Coronary artery (tissue), 2 donors: ENCODE results near the gene EIF3L.

Experiments
- DNase-seq: peaks from one replicate; pipeline ENCODE4 v3.0.0-alpha.2; 2017; ENCODE audit warnings: low spot score
- H3K27ac ChIP-seq, 2 donors: fragments of 200-600 bp; sonication (generic); one replicate each; pipeline ENCODE4 v1.5.1; 2016 to 2019
- H3K4me3 ChIP-seq: fragments of 200-600 bp; sonication (generic); 2 replicates; pipeline ENCODE4 v1.5.1; 2016; ENCODE audit warnings: mild to moderate bottlenecking, moderate library complexity
- CTCF ChIP-seq: fragments of 200-600 bp; sonication (generic); IDR thresholded peaks from one replicate; pipeline ENCODE4 v1.5.1; 2019; ENCODE audit warnings: antibody characterized with exemption

Gene EIF3L

GRCh38 chr22:37819105-37819433 lies 30.1 kb upstream of the EIF3L start:
- no peak for DNase-seq
- TF ChIP-seq CTCF, result no peak
- Histone ChIP-seq H3K27ac (no peak overlapping the region), H3K4me3 (peak overlapping the region; percentile 68)

GRCh38 chr22:37820350-37820749 lies 28.9 kb upstream of the EIF3L start:
- Histone ChIP-seq H3K27ac (no peak overlapping the region), H3K4me3 (no peak overlapping the region)
- no peak for TF ChIP-seq CTCF
- no peak for DNase-seq

GRCh38 chr22:37822079-37822833 lies 27.0 kb upstream of the EIF3L start:
- DNase-seq, result no peak
- no peak for TF ChIP-seq CTCF
- Histone ChIP-seq H3K27ac (no peak overlapping the region), H3K4me3 (no peak overlapping the region)

- Histone ChIP-seq H3K4me3 (no peak within 1 kb of the TSS), H3K27ac (no peak within 1 kb of the TSS)
- no peak for TF ChIP-seq CTCF
- no peak for DNase-seq
Observed at GRCh38 chr22:37823134-37823985, 25.9 kb upstream of the EIF3L start, which contains the start of gene GALR3. Gene GALR3, plus strand, starts transcription at chr22:37823382. Its CDS starts 25 bp downstream, at chr22:37823407.

GRCh38 chr22:37824674-37825641 lies 24.3 kb upstream of the EIF3L start:
- Histone ChIP-seq H3K4me3 (peak overlapping the region; percentile 65), H3K27ac (no peak overlapping the region)
- no peak for TF ChIP-seq CTCF
- no peak for DNase-seq

GRCh38 chr22:37827056-37827455 lies 22.2 kb upstream of the EIF3L start:
- no peak overlapping the region for H3K4me3 ChIP-seq
- peak overlapping the region; percentile 16 to 47 for H3K27ac ChIP-seq
- TF ChIP-seq CTCF, result no peak
- no peak for DNase-seq
